Activated T-helper 17 cell treated with anti-CD3 and anti-CD28 coated beads, Interleukin-2, amount 50 U/mL, for 72 hours (primary cell): ENCODE data around the gene NPC2. TPM values are rescaled to one million over a fixed set of nuclear protein-coding genes. Genes with fewer than 3 reads are reported as not detected.

Experiments
- ATAC-seq: fragments of 150-1000 bp; cut with Tn5 transposase; replicated peaks from 2 replicates; pipeline ENCODE4 v1.10.0; 2021; ENCODE audit warnings: mild to moderate bottlenecking, moderate library complexity
- H3K27ac Mint-ChIP-seq: one replicate; pipeline ENCODE4 v1.8.0; 2022; ENCODE audit warnings: mixed read lengths
- H3K27me3 Mint-ChIP-seq: one replicate; pipeline ENCODE4 v1.8.0; 2022; ENCODE audit warnings: mixed read lengths
- H3K36me3 Mint-ChIP-seq: one replicate; pipeline ENCODE4 v1.8.0; 2022; ENCODE audit warnings: low read depth, mild to moderate bottlenecking, mixed read lengths
- H3K4me1 Mint-ChIP-seq: one replicate; pipeline ENCODE4 v1.8.0; 2022; ENCODE audit warnings: mixed read lengths
- H3K4me3 Mint-ChIP-seq: one replicate; pipeline ENCODE4 v1.8.0; 2022; ENCODE audit warnings: mild to moderate bottlenecking, mixed read lengths
- H3K9me3 Mint-ChIP-seq: one replicate; pipeline ENCODE4 v1.8.0; 2022; ENCODE audit warnings: mixed read lengths
- total RNA-seq, 2 donors: library from RNA; stranded (reverse); gene quantifications; one replicate each; pipeline ENCODE4 v1.2.3, GENCODE V29; 2022

Gene NPC2
- total RNA-seq, 2 donors from 2014 or later = 34.1 to 37.2 TPM

DNA sequence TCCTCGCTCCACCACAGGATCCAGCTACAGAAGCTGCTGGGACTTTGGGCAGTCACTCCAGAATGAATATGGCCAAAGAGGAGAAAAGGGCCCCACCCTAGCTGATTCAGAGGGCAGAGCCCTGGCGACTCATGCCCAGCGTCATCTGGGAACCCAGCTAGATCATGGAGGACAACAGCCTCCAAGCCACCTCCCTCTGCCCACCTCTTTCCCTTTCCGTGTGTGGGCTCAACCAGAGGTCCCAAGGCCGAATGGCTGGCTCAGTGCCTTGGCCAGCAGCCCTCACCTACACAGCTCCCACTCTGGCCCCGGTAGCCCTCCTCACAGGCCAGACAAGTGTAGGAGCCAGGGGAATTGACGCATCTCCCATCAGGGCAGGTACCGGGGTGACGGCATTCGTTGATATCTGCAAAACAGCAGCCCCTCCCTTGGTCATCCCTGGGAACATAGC, 17.9 kb upstream of the NPC2 start:
- no peak for ATAC-seq
- Mint-ChIP-seq H3K4me3 (no peak overlapping the region), H3K4me1 (no peaks in the 10 kb centered on the region), H3K27ac (no peak overlapping the region), H3K36me3 (no peaks in the 10 kb centered on the region), H3K9me3 (no peaks in the 10 kb centered on the region), H3K27me3 (peaks cover 7% of the 10 kb centered on the region)

DNA sequence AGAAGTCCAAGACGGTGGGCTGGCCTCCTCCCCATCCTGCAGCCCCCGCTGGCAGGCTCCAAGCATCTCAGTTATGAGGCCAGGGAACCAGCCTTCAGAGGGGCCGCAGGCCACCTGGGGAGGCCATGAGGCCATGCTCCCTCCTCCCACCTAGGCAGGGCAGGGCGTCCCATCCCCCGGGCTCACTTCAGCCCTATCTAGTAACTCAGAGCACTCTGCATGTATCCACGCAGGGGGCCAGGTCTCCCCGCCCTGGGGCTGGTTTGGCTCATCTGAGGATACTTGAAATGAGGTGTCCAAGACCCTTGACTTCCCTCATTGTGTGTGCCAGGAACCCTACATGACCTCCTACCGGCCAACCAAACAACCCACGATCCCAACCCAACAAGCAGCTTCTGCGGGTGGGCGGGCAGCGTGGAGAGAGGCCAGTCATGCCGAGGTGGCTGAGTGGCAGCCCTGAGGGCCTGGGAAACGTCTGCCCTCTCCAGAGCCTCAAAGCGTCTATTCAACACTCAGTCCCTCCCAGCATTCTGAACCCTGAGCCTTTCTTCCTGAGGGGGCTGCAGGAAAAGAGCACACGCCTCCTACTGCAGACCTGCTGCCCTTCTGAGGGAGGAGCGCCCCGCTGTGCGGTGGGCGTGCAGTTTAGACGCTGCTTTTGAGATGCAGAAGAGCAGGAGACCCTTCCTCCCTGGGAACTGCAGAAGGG, 17.3 kb upstream of the NPC2 start:
- H3K4me1 Mint-ChIP-seq = no peaks in the 10 kb centered on the region
- H3K36me3 Mint-ChIP-seq = no peaks in the 10 kb centered on the region
- H3K27ac Mint-ChIP-seq = no peak overlapping the region
- no peaks in the 10 kb centered on the region for H3K9me3 Mint-ChIP-seq
- no peak overlapping the region for H3K4me3 Mint-ChIP-seq
- H3K27me3 Mint-ChIP-seq = peaks cover 7% of the 10 kb centered on the region
- no peak for ATAC-seq

DNA sequence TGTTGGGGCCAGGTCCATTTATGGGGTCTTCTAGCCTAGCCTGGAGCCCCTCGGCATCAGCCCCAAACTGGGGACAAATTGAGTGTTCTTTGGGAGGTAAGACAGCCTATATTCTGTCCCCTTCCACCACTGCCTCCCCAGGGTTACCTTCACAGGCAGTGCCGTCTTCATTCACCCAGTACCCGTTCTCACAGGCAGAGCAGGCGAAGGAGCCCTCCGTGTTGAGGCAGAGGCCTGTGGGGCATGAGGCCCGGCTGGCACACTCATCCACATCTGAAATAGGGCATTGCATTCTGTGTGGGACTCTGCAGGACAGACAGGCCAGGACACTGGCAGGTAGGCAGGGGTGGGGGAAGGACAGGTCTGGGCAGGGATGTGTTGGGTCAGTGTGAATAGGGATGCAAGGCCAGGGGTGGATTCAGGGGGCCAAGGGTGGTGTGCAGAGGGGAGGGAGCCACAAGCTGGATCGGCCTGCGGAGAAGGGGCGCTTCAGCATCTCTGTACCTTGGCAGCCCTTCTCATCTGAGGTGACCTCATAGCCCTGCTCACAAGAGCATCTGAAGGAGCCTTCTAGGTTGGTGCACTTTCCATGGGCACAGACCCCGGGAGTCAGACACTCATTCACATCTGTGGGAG, 16.6 kb upstream of the NPC2 start:
- no peaks in the 10 kb centered on the region for H3K9me3 Mint-ChIP-seq
- no peak overlapping the region for H3K27ac Mint-ChIP-seq
- H3K36me3 Mint-ChIP-seq = no peaks in the 10 kb centered on the region

DNA sequence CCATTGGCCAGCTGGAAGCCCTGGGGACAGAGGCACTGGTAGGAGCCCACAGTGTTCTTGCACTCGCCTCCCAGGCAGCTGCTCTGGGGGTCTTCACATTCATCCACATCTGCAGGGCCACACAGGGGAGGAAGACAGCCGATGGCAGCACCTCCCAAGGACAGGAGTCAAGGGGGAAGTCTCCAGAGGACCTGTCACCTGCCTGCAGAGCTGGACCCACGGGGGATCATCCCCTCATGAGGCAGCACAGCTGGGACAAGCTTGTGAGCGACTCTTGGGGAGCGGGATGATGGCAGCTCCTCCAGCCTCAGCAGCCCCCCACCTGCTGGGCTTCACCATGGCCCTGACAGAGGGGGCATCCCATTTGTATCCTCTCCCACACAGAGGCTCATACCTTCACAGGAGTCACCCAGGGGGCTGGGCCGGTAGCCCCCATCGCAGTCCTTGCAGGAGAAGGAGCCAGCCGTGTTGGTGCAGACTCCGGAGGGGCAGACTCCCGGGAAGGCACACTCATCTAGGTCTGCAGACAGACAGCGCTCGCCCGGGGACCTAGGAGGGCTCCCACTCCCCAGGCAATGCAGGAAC, 15.8 kb upstream of the NPC2 start:
- Mint-ChIP-seq H3K36me3 (no peaks in the 10 kb centered on the region), H3K4me3 (no peak overlapping the region), H3K9me3 (no peaks in the 10 kb centered on the region), H3K27ac (no peak overlapping the region), H3K4me1 (no peaks in the 10 kb centered on the region), H3K27me3 (peaks cover 7% of the 10 kb centered on the region)
- no peak for ATAC-seq

More for the DNA sequence above, 16.6 kb upstream of the NPC2 start:
- no peaks in the 10 kb centered on the region for H3K4me1 Mint-ChIP-seq
- no peak overlapping the region for H3K4me3 Mint-ChIP-seq
- no peak for ATAC-seq
- peaks cover 7% of the 10 kb centered on the region for H3K27me3 Mint-ChIP-seq

DNA sequence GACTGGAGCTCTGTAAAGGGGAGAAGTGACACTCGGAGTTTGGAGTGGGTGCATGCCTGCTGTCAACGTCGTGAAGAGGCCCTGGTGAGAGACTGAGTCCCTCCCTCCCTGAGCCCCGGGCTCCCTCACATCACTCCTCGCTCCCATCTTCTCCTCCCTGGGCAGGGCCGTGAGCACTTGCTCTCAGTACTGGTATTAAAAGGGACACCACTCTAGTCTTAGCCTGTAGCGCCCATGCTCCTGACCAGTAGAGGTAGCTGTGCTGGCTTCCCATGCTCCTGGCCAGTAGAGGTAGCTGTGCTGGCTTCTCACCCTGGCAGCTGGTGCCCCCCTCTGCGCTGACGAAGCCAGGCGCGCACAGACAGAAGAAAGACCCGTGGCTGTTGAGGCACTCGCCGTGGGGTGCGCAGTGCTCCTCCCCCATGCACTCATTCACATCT, 15.2 kb upstream of the NPC2 start:
- no peaks in the 10 kb centered on the region for H3K4me1 Mint-ChIP-seq
- H3K27ac Mint-ChIP-seq = no peak overlapping the region
- no peaks in the 10 kb centered on the region for H3K36me3 Mint-ChIP-seq
- H3K27me3 Mint-ChIP-seq = peaks cover 7% of the 10 kb centered on the region
- no peak overlapping the region for H3K4me3 Mint-ChIP-seq
- ATAC-seq = no peak
- no peaks in the 10 kb centered on the region for H3K9me3 Mint-ChIP-seq

DNA sequence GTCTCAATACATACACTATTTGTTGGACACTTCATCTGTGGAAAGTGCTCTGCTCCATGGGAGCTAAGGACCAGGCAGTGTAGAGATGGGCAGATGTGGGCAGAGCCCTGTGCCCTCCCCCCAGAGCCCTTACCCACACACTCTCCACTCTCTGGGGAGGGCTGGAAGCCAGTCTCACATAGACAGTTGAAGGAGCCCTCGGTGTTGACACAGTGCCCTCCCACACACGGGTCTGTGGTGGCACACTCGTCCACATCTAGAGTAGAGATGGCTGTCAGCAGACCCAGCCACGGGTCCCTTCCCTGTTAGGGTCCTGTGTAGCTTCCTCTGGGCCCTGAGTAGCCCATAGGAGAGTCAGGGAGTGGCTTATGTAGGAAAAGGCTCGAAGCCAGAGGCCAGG, 14.7 kb upstream of the NPC2 start:
- H3K27me3 Mint-ChIP-seq = peaks cover 7% of the 10 kb centered on the region
- no peak overlapping the region for H3K27ac Mint-ChIP-seq
- no peaks in the 10 kb centered on the region for H3K36me3 Mint-ChIP-seq
- ATAC-seq = no peak
- H3K4me3 Mint-ChIP-seq = no peak overlapping the region
- no peaks in the 10 kb centered on the region for H3K4me1 Mint-ChIP-seq
- H3K9me3 Mint-ChIP-seq = no peaks in the 10 kb centered on the region

DNA sequence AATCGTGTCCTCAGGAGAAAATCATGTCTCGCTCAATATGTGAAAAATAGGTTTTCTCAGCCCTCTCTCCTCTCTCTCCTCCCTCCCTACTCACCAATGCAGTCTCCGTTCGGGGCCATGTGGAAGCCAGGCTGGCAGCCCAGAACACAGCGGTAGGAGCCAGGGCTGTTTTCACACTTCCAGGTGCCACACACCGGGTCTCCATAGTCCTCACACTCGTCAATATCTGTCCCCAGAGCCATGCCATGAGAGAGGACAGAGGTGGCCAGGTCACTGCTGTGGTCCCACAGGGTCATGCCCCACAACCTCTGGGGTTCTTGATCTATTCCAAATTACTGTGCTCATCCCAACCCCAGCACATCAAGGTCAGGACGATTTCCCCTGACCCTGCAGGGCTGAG, 14.0 kb upstream of the NPC2 start:
- no peak for ATAC-seq
- no peaks in the 10 kb centered on the region for H3K36me3 Mint-ChIP-seq
- H3K4me1 Mint-ChIP-seq = no peaks in the 10 kb centered on the region
- no peak overlapping the region for H3K27ac Mint-ChIP-seq
- peaks cover 4% of the 10 kb centered on the region for H3K27me3 Mint-ChIP-seq
- no peak overlapping the region for H3K4me3 Mint-ChIP-seq
- no peaks in the 10 kb centered on the region for H3K9me3 Mint-ChIP-seq

DNA sequence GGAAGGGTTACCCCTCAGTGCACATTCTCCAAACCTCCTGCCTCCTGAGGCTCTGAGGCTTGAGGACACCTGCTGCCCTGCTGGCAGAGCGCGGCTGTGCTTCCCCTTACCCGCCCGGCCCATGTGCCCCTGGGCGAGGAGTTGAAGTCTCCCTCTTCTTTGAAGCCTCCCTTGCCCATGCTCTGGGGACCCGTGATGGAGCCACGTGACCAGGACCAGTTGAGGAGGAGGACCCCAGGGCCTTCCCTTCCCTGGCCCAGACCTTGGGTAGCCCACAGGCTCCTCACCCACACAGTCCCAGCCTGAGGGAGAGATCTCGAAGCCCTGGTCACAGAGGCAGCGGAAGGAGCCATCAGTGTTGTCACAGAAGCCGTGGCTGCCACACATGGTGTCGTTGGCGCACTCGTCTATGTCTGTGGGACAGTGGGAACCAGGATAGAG, 13.3 kb upstream of the NPC2 start:
- no peaks in the 10 kb centered on the region for H3K4me1 Mint-ChIP-seq

DNA sequence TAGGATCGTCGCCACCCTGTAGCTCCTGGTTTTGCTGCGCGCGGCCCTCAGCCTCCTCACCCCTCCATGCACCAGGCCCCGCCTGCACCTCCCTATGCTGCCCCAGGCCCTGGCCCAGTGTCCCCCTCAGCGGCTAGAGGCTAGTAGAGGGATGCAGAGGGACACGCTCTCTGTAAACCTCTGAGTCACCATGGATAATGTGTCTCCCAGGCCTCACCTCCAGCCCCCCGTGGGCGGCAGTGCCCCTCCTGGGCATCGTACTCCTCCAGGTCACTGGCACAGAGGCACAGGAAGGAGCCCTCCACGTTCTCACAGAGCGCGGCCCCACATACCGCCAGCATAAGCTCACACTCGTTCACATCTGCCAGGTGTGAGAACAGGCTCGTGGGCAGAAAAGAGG, 12.7 kb upstream of the NPC2 start:
- Mint-ChIP-seq H3K9me3 (no peaks in the 10 kb centered on the region), H3K4me1 (no peaks in the 10 kb centered on the region), H3K27me3 (no peaks in the 10 kb centered on the region), H3K4me3 (no peak overlapping the region), H3K36me3 (no peaks in the 10 kb centered on the region), H3K27ac (no peak overlapping the region)
- ATAC-seq = no peak

More for the DNA sequence above, 13.3 kb upstream of the NPC2 start:
- Mint-ChIP-seq H3K27ac (no peak overlapping the region), H3K36me3 (no peaks in the 10 kb centered on the region), H3K27me3 (peaks cover 4% of the 10 kb centered on the region), H3K4me3 (no peak overlapping the region), H3K9me3 (no peaks in the 10 kb centered on the region)
- no peak for ATAC-seq

DNA sequence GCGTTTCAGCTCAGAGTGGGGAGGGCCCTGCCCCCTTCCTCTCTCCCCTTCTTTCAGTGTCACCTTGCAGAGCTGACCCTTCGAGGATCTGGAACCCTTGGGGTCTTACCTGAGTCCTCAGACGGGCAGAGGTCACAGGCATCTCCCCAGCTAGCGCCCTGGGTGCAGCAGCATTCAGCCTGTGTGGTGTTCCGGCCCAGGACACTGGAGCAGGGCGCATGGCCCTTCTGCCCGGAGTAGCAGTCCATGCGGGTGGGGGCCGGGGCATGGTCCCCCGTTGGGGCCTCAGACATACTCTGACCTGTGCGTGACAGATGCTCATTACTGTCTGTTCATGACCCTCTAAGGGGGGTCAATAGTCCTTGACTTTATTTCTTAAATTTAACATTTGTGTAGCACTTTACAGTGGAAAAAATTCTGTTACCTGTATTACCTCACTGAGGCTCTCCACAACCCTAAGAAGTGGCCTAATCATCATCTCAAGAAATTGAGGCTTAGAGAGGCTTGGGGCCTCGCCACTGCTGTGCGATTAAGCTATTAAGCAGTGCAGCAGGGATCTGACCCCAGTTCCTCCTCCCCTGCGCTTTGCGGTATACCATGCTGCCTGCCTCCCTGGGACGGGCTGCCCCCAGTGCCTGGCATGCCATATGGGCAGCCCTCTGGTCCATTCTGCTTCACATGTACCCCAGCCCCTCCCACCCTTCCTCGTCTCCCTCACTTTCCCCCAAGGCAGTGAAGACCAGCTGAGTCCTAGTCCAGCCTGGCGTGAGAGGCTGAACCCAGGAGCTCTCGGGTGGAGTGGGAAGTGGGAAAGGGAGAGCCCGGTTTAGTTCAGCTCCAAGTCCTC, 12.0 kb upstream of the NPC2 start:
- no peak for ATAC-seq
- Mint-ChIP-seq H3K9me3 (no peaks in the 10 kb centered on the region), H3K27ac (no peak overlapping the region), H3K4me1 (no peaks in the 10 kb centered on the region), H3K36me3 (no peaks in the 10 kb centered on the region), H3K4me3 (no peak overlapping the region), H3K27me3 (no peaks in the 10 kb centered on the region)

DNA sequence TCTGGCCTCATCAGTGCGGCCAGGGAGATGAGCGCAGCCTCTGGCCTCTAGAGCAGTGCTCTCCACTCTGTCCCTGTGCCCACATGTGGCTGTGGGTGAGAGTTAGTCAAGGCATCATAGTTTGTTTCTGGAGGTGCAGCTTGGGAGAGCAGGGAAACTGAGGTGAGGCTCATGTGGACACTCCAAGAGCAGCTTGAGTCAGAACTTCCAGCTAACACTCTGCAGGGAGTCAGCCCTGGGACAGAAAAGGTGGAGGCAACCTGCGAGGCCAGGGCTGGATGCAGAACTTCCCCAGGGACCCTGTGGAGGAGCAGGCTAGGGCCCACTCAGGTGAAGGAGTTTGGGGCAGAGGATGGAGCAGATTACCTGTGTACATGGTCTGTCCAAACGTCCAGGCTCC, 11.3 kb upstream of the NPC2 start:
- Mint-ChIP-seq H3K9me3 (no peaks in the 10 kb centered on the region), H3K27ac (no peak overlapping the region), H3K4me1 (no peaks in the 10 kb centered on the region), H3K27me3 (no peaks in the 10 kb centered on the region), H3K4me3 (no peak overlapping the region), H3K36me3 (no peaks in the 10 kb centered on the region)
- no peak for ATAC-seq

DNA sequence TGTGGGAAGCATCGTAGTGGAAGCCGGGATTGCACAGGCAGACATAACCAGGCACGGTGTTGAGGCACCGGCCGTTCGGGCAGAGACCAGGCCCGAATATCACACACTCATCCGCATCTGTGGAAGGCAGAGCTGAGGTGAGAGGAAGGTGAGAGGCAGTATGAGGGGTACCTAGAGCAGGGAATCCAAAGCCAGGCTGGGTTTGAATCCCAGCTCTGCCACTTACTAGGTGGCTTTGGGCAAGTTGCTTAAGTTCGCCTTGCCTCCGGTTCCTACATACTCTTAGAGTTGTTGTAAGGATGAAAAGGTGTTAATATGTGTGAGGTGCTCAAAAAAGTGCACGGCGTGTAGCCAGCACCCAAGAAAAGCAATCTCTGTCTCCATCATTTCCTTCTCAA, 10.8 kb upstream of the NPC2 start:
- ATAC-seq = no peak
- H3K36me3 Mint-ChIP-seq = no peaks in the 10 kb centered on the region
- H3K27me3 Mint-ChIP-seq = no peaks in the 10 kb centered on the region
- no peaks in the 10 kb centered on the region for H3K4me1 Mint-ChIP-seq
- H3K4me3 Mint-ChIP-seq = no peak overlapping the region
- no peaks in the 10 kb centered on the region for H3K9me3 Mint-ChIP-seq
- H3K27ac Mint-ChIP-seq = no peak overlapping the region

DNA sequence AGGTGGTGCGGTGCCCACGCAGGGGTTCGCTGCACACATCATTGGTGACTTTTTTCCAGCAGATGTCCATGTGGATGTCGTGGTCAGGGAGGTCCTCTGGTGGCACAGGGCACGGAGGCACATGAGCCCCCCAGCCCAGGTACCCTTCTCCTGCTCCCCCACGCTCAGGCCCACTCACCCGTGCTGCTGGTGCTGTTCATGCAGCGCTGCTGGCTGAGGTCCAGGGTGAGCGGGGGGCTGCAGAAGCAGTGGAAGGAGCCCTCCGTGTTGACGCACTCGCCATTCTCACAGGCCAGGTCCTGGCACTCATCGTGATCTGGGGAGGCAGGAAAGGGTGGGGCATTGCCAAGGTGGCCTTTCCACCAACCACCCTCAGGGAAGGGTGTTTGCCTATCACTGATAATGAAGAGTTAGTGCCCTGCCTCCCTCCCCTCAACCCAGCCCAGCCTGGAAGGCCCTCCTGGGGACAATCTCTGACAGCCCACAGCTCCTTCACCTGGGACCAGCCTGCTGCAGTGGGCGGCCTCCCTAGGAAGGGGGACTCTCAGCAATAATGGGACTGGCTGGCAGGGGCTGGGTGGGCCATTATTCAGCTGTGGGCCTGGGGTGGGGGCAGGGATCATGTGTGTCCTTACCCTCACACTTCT, 10.3 kb upstream of the NPC2 start:
- no peaks in the 10 kb centered on the region for H3K9me3 Mint-ChIP-seq
- no peaks in the 10 kb centered on the region for H3K36me3 Mint-ChIP-seq
- no peaks in the 10 kb centered on the region for H3K27me3 Mint-ChIP-seq
- no peak overlapping the region for H3K27ac Mint-ChIP-seq
- no peak overlapping the region for H3K4me3 Mint-ChIP-seq
- ATAC-seq = no peak
- no peaks in the 10 kb centered on the region for H3K4me1 Mint-ChIP-seq
